Fibroblast of skin of right quadriceps (primary cell): ENCODE results near the gene ZNF619.
"Not testable (repeated sequence)": the region's sequence is repeated elsewhere in the genome, so short reads cannot be mapped to it uniquely, and the experiment has no call there.

Source experiments
- DNase-seq: peaks from one replicate; pipeline ENCODE4 v3.0.0-alpha.2; 2013

ZNF619 gene

GRCh38 chr3:40476478-40477470 is at the start of gene ZNF619:
Gene ZNF619, plus strand, starts transcription at chr3:40477122. Its CDS starts 858 bp downstream, at chr3:40477980.
- peak; percentile 77 for DNase-seq

GRCh38 chr3:40432793-40433192 is 44.1 kb upstream of the ZNF619 start:
- DNase-seq, result no peak

DNA sequence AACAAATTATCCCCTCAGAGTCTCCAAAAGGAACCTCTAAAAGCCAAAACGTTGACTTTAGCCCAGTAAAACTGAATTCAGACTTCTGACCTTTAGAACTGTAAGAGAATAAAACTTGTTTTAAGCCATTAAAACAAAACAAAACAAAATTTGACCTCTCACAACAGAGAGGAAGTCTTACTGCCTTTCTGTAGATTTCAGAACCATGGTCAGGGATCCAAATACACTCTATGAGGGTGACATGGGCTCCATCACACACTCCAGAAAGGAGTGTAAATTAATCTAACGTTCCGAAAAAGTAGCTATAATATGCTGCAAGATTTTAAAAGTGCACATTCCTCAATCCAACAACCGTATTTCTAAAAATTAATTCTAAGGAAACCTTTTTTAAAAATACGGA is 39.0 kb upstream of the ZNF619 start:
- DNase-seq, result no peak

GRCh38 chr3:40445062-40445461 is 31.9 kb upstream of the ZNF619 start:
- no peak for DNase-seq

DNA sequence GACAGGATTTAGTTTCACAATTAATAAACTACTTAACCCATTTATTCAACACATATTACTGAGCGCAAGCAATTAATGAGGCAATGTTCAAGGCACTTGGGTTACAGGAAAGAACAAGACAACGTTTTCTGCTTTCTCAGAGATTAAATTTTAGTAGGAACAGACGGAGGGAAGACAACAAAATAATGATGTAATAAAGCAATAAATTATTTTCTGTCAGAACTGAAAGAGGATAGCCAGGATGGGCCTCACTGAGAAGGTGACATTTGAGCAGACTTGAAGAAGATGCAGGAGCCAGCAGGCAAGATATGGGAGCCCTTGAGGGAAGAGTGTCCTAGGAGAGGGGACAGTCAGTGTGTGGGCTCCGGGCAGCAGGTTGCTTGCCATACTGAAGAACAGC is 31.0 kb upstream of the ZNF619 start:
- DNase-seq, result no peak

DNA sequence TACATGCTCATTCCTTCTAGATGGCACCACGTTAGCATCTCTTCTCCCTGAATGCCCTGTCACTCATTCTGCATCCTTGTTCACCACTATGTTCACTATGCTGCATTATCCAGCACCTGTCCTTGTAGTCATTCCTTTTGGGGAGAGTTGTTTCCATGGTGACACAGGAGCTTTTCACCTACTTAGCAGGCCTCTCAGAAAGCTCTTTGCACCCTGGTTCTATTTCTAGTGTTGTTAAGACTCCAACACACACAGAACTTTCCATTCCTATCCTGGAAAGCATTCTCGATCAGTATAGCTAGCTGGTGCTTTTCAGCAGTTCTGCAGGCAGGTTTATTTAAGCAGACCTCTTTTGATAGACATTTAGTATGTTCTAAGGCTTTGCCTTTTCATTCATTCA is 26.5 kb upstream of the ZNF619 start:
- no peak for DNase-seq

GRCh38 chr3:40451551-40451950 is 25.4 kb upstream of the ZNF619 start:
- no peak for DNase-seq

DNA sequence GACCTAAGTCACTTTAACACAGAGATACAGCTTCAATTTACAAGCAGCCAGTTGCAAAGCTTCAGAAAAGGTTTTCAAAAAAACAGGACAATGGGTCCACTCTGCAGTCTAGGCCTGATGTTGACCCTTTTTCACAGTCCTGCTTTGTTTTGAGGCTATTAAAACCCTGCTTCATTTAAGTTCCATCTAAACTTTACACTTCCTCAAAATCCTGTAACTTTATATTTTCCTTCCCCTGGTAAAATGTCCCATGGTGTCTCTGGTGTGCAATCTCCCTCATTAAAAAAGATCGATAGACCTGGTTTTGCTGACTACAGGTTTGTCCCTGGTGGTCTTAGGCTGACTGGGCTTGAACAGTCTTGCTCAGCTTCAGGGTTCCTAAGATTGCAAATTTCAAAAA is 24.9 kb upstream of the ZNF619 start:
- DNase-seq, result no peak

DNA sequence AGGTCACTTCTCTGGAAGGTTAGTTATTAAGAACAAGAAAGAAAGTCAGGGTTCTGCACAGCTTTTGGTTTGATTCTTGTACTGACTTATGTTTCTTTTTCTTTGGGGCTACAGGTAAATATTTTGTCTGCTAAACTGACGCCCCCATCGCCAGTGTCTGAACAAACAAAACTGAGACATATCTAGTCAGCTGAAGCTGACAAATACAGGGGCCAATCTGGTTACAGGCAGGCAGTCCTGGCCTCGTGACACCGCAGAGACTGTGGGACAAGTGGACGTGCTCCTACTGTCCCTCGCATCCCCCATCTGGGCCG is 24.4 kb upstream of the ZNF619 start:
- no peak for DNase-seq

DNA sequence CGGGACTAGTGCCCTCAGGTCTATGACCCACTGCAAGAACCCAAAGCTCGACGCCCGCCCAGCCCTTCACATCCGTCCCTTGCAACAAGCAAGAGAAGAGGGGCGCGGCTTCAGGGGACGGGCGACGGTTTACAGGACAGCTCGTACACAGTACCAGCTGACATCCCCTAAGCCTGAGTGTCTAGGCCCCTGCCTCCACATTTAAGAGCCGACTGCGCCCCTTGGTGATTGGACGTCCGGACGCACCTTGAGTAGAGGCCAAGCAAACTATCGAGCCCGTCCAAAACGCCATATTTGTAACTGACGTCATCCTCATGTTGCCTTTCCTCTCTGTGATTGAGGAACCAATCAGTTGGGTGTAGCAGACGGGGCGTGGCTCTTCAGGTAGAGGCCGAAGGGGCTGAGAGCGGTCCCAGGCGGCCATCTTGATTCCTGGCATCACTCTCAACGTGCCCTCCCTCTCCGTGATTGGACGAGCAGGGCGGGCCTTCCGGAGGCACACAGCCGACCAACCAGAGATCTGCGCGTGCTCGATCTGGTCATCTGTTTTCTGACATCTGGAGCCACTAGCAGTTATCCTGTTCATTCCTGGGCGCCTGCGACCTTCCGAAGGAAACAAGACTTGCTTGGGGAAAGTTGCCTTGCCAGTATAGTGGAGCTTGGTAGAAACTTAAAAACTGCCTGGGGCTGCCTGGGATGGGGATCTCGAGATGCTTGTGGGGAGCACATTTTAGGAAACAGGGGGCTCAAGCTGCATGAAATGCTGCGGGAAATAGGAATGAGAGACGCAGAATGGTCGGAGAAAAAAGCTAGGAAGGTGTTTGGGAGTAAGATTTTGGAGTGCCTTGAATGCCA is 23.8 kb upstream of the ZNF619 start:
- DNase-seq, result peak; percentile 98

DNA sequence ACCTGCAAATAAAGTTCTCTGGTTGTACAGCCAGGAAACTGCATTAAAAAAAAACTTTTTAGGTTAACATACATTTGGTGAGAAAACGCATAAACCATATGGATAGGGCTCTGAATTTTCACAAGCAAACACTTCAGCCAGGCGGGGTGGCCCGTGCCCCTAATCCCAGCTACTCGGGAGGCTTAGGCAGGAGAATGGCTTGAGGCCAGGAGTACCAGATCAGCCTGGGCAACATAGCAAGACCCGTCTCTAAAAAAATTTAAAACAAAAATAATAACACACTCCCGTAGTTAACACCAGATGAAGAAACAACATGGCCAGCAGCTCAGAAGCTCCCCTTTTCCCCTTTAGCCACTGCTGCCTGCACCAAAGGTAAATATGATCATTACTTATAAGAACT is 23.0 kb upstream of the ZNF619 start:
- no peak for DNase-seq

DNA sequence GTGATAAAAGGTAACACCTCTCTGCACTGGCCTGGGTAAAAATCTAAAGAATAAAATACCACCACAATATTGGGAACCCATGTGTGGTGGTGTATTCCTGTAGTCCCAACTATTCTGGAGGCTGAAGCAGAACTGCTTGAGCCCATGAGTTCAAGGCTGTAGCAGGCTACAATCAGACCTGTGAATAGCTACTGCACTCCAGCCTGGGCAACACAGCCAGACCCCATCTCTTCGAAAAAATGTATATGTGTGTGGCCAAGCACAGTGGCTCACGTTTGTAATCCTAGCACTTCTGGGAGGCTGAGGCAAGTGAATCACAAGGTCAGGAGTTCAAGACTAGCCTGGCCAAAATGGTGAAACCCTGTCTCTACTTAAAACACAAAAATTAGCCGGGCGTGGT is 21.6 kb upstream of the ZNF619 start:
- DNase-seq, result no peak

DNA sequence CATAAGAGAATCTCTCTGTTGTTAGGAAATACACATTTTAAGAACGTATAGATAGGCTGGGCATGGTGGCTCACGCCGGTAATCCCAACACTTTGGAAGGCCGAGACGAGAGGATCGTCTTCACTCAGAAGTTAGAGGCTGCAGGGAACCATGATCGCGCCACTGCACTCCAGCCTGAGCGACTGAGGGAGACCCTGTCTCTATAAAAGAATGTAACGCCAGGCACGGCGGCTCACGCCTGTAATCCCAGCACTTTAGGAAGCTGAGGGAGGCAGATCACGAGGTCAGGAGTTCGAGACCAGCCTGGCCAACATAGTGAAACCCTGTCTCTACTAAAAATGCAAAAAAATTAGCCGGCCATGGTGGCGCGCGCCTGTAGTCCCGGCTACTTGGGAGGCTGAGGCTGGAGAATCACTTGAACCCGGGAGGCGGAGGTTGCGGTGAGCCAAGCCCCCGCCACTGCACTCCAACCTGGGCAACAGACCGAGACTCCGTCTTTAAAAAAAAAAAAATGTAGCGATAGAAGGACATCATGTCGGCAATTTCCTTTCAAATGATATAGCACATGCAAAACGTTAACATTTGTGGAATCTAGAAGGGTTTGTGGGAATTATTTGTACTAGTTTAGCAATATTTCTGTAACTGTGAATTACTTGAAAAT is 20.5 kb upstream of the ZNF619 start:
- no peak for DNase-seq

DNA sequence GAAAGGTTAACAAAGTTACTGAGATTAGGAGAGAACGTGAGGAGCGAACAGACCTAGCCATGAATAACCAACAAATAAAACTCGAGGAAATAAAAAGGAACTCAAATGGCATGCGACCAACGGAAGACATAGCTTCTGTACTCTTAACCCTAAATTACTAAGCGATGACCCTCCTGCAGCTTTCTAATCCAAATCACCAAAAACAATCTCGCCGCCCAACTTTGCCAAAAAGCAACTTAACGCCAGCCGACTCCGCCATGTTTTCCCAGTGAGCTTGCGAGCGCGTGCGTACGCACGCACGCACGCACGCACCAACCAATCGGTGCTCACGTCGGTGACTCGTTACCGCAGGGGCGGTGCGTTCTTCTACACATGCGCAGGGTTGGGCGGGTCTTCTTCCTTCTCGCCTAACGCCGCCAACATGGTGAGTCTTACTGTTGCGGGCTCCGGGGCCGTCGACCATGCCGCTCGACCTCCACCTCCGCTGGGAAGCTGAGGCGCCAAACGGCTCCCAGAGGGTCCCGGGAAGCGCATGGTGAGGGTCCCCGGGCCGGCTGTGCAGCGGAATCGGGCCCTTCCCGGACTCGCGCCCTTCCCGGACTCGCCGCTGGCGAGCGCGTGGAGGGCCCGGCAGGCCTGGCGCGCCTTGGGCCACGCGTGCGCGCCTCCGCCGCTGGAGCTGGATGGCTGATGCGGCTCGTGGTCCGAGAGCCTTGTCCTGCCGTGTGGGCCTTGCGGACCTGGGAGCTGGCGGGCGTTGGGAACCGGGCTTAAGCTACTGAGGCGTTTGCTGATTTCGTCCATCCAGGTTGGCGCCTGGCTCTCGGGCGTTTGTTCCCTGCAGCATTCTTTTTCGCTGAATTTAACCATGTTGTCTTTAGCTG is 19.7 kb upstream of the ZNF619 start, which contains the start of gene RPL14:
TSS of gene RPL14 (plus strand) at position 400 of the 884 bp plus-strand sequence. CDS start at position 533, 133 bp downstream.
- peak; percentile 95 for DNase-seq

GRCh38 chr3:40458473-40458872 is 18.4 kb upstream of the ZNF619 start:
- no peak for DNase-seq

GRCh38 chr3:40460481-40460880 is 16.4 kb upstream of the ZNF619 start:
- not testable (repeated sequence) for DNase-seq

- DNase-seq, result no peak
Measured at GRCh38 chr3:40461161-40461560, 15.8 kb upstream of the ZNF619 start.

DNA sequence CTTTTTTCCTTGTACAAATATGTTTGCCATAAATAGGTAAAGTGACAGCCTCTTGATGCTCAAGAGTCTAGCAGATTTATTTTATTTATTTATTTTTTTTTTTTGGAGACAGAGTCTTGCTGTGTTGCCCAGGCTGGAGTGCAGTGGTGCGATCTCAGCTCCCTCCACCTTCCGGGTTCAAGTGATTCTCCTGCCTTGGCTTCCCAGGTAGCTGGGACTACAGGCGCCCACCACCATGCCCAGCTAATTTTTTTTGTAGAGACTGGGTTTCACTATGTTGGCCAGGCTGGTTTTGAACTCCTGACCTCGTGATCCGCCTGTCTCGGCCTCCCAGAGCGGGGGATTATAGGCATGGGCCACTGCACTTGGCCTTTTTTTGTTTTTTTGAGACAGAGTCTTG is 14.1 kb upstream of the ZNF619 start:
- DNase-seq, result not testable (repeated sequence)

GRCh38 chr3:40463579-40463978 is 13.3 kb upstream of the ZNF619 start:
- no peak for DNase-seq

DNA sequence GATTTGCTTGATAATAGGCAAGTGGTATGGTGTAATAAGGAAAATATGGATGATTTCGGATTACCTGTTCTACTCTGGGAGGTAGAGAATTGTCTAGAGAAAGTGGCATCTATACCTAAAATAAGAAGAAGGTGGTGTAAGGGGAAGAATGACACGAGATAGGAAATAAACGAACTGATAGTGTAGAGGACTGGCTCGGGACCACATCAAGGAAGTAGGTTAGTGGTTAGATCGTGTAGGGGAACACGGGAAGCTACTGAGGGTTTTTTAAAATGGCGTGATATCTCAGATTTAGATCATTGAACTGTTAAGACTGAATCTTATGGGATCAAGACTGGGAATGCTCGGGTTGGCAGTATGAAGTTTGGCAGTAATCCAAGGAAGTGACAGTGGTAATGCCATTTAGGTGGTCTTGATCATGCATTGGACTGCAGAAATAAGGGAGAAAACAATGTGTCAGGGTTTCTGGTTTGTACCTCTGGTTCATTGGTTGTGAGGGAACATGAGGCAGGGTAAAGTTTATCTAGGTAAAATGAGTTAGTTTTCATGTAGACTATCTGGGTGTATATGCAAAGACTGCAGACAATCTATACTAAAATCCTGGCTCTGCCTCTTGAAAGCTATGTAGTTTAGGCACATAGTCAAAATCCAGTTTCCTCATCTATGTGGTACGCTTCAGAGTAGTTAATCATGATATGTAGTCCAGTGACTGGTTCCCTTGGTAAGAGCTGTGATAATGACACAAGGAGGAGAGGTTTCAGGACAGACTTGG is 12.4 kb upstream of the ZNF619 start:
- no peak for DNase-seq

DNA sequence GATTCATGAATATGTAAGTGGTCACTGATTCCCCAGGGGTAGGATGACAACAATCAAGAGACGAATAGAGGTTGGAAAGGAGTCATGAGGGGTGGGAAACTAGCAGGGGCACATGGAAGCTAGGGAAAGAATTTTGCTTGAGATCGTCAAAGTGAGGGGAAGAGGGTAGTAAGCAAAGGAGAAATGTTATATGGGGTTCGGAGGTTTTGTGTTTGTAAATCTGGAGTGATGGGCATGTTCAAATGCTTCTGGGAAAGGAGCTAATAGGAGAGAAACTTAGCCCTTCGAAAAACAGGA is 11.9 kb upstream of the ZNF619 start:
- no peak for DNase-seq

DNA sequence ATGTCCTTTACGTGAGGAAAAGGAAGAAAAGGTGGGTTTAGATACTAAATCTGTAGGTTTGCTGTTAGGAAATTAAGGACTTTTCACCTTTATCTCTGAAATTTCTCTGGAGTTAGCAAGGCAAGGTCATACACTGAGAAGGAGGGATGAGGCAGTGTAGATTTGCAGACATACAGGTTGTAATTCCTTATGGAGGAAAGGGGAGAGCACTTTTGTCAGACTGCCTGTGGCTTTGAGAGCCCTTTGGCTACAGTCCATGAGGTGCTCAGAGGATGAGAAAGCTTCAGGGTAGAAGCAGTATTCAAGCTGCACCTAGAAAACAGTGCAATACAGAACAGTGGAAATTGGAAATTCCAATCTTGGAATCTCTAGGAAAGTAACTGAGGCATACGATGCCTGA is 11.5 kb upstream of the ZNF619 start:
- DNase-seq, result no peak
